HG03159 (cell line): ENCODE results near the gene SLIT3.

ENCODE experiments used
- ATAC-seq: cut with Tn5 transposase; IDR thresholded peaks from one replicate; pipeline ENCODE4 v1.9.1; 2021; ENCODE audit warnings: mild to moderate bottlenecking, moderate library complexity; ENCODE audit not compliant: unreplicated experiment

The SLIT3 gene

GRCh38 chr5:169299663-169300467 is 1.1 kb downstream of the SLIT3 start:
- no peak for ATAC-seq

- ATAC-seq: no peak
Measured at GRCh38 chr5:169299191-169299662, 1.7 kb downstream of the SLIT3 start.

DNA sequence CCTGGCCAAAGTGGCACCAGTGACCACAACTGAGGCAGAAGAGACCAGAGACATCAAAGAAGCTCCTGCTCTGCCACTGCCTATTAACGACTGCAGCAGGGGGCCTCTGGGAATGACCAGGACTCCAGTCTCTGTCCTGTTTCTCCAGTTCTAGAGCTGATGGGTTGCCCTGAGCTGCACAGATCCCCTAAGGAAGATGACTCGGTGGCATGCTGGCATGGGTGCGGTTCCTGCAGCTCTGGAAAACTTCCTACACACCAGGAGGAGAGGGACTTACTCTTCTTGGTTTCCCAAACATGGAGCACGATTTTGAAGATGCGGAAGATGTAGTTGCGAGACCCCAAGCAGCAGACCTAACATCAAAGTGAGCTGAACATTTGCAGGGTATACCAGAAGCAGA is 2.7 kb downstream of the SLIT3 start:
- ATAC-seq: no peak

DNA sequence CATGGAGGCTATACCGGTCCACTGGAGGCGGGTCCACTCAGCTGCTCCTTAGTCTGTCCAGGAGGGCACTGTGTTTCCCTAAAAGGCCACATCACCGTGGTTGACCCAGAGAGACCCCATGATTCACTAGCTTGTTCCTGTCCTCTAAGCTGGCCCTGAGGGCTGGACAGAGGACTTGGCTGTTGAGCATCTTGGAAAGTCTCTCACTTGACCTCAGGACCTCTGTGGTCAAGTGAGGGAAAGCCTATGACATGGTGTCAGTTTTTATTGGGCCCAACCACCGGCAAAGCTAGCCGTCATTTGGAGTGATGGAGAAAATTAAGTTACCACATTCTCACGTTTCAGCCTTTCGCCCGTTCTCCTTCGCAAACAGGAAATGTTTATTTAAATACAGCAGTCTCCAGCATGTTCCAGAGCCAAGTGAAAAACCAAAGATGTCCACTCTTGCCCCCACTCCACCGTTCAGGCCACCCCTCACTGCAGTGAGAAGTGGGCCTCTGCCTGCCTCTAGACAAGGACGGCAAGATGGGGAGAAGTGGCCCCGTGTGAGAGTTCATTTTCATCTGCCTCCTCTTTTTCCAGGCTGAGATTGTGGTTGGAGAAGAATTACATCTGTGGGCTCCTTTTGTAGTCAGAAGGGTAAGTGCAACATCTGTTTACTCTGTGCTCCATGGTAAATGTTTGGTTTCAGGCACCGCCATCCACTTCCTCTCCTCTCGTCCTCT is 4.4 kb downstream of the SLIT3 start:
- no peak for ATAC-seq

GRCh38 chr5:169295306-169295705 is 5.6 kb downstream of the SLIT3 start:
- ATAC-seq: no peak

- no peak for ATAC-seq
Measured at GRCh38 chr5:169294621-169295020, 6.3 kb downstream of the SLIT3 start.

- ATAC-seq: no peak
Measured at GRCh38 chr5:169291877-169292276, 9.1 kb downstream of the SLIT3 start.

GRCh38 chr5:169290895-169291294 is 10.0 kb downstream of the SLIT3 start:
- ATAC-seq: no peak

- no peak for ATAC-seq
Measured at GRCh38 chr5:169289520-169289919, 11.4 kb downstream of the SLIT3 start.

GRCh38 chr5:169288066-169288930 is 12.6 kb downstream of the SLIT3 start:
- ATAC-seq: no peak

DNA sequence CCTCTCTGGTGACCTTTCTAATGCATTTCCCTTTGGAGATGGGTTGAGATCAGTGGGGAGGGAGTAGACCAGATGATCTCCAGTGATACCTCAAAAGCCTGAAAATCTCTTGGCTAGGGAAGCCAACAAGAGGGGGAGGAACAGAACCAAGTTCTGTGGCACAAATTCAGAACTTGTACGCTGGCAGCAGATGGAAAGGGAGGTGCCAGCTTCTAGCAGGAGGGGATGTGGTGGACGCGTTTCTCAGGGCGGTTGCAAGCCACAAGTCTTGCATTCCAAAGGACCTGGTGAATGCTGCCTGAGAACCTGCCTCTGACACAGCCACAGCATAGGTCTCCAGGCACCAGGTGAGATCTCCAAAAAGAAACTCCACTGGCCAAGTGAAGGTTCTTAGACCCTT is 13.4 kb downstream of the SLIT3 start:
- ATAC-seq: no peak

- no peak for ATAC-seq
Measured at GRCh38 chr5:169286572-169287300, 14.2 kb downstream of the SLIT3 start.

DNA sequence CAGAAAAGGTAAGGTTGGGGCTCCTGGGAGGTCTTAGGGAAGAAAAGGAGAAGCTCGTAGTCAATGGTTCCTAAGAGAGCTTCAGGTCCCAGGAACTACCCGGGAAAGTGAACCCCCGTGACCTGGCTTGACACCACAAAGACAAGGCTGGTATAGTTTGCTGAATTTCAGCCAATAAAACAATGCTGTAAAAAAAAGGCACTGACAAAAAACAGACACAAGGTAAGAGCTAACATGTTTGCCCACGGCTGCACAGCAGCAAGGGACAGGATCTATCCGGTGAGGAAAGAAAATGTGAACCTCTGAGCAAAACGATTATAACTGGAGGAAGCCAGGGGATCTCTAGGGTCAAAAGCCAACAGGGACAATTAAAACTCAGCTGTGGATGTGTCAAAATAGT is 17.1 kb downstream of the SLIT3 start:
- no peak for ATAC-seq

GRCh38 chr5:169281625-169282024 is 19.3 kb downstream of the SLIT3 start:
- no peak for ATAC-seq

GRCh38 chr5:169280696-169281095 is 20.2 kb downstream of the SLIT3 start:
- ATAC-seq: no peak

- no peak for ATAC-seq
Measured at GRCh38 chr5:169280286-169280685, 20.7 kb downstream of the SLIT3 start.

GRCh38 chr5:169279125-169279524 is 21.8 kb downstream of the SLIT3 start:
- ATAC-seq: no peak

DNA sequence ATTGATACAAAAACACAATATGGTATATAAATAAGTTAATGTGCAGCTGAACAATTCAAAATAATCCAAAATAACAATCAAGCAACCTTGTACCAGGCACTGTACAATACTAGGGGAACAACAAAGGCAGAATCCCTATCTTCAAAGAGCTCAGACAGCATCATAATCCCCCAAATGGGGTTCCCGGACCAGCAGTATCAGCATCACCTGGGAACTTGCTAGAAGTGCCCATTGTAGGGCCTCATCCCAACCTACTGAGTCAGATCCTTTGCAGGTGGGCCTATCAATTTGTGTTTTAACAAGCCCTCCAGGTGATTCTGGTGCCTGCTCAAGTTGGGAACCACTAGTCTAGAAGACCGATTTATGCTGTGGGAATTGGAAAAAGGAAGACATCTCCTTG is 27.1 kb downstream of the SLIT3 start:
- ATAC-seq: no peak

DNA sequence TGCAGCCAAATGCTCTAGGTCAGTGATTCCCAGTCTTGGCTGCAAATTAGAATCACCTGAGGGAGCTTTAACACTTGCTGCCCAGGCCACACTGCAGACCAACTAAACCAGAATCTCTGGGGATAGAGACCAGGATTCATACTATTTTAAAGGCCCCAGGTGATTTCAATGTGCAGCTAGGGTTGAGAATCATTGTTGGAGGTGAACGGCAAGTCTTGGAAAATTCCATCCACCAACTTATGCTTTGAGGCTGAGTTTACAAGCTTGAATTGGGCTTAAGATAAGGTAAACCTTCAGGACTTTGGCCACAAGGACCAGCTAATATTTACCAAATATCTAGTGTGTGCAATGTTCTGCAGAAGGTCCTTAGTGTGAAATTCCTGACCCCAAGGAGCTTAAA is 27.5 kb downstream of the SLIT3 start:
- ATAC-seq: no peak

DNA sequence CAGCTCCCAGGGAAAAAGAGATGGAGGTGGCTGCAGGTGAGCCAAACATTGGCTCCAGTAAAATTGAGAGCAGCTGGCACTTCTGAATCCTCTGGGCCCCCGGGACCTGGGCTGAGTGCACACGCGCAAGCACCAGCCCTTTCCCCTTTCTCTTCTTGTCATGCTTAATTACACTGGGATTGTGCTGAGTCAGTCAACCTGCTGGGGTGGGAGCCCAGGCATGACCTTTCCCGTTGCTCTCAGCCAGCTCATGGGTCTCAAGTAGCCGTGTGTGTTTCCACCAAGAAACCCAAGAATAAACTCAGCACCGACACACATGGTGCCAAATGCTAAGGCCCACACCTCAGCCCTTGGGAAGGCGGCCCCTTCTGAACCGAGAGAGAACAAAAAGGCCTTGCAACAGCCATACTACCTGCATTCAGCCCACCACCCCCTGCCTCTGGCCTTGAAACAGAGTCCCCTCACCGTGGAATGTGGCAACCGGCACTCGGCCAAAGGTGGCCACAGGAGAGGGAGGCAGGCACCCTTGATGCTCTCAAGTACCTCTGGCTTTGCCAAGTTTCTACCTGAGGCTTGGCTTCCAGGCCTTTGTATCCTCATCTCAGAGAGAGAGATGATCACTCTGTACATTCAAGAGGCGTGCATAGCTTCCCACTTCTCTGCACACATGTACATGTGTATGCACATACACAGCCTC is 28.1 kb downstream of the SLIT3 start:
- ATAC-seq: no peak
